HG02981 (cell line): ENCODE data around the gene ATP8B4.

Experiments used
- ATAC-seq: cut with Tn5 transposase; IDR thresholded peaks from one replicate; pipeline ENCODE4 v1.9.1; 2021; ENCODE audit warnings: mild to moderate bottlenecking, moderate library complexity; ENCODE audit not compliant: unreplicated experiment

Gene ATP8B4

DNA sequence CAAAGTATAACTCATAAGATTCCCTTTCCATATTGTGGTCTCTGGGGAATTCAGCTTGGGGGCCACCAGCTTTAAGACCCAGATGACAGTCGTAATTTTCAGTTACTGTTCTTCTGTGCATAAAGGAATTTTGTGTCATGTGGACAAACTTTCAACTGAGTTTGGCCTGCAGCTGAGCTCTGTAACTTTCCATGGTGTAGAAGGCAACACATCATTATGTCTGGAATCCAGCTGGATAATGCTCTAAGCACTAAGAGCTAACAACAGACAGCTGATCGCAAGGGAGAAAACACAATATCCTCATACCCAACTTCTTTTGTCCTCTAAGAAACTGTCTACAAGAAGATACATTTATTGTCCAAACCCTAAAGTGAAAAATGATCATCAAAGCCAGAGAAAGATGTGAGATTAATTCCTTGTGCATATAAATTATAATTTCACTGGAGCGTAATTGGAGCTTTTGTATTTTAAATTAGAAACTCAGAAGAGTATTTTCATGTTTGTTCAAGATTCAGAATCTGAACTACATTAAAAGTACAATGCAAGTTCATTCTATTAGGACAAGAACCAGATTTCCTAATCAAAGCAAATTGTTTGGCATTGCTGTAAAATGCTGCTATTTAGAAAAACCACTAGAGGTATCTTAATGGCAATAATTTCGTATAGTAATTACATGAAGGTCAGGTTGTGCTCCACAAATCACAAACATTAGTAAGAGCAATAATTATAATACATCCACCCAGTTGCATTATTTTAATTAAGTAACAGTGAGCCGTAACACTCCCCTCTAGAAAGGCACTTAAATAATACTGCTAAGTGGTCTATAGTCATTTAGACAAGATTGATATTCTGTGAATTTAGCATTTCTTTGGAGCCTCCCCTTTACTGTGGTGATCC is 218.8 kb downstream of the ATP8B4 start:
- ATAC-seq: no peak

DNA sequence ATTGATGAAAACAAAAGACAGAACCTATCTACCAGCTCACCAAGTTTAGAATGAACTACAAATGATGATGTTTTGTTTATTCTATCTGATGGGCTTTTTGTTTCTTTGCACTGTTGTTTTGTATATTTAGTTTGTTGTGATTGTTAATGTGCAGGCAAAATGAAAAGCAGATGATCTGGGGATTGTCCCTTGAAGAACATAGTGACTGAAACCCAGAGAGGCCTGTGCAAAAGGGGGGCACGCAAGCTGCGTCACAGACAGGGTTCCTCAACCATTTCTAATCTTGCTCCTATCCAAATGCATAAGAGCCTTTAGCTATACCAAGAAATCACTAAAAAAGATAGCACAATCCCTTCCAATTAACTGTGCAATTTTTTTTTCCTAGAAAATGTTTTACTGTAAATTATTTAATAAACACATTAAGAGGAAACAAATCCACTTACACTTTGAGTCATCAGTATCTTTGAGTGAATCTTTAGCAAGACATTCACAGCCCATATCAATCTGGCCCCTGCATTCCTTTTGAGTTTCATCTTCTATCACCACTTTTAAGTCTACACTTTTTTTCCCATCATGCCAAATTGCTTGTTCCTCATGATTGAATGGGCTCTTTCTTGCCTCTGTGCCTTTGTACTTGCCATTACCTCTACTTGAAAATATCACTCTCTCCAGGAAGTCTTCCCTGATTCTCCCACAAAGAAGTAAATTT is 220.3 kb downstream of the ATP8B4 start:
- no peak for ATAC-seq

DNA sequence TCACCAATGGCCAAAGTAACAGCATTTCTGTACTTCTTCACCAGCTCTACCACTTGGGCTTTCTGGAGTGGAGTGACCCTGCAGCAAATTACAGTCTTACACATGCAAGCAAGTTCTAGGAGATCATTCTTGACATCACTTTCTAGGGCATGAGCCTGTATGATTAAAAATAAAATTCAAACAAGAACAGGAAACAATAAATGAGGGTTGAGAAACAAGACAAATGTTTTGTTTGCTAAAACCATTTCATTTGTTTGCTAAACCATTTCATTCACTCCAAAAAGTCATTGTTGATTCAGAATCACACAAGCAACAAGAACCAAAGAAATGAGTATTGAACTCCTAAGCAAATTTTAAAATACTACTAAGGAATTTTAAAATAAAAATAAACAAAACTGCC is 220.9 kb downstream of the ATP8B4 start:
- no peak for ATAC-seq

GRCh38 chr15:49895347-49896223 is 223.4 kb downstream of the ATP8B4 start:
- ATAC-seq: no peak

DNA sequence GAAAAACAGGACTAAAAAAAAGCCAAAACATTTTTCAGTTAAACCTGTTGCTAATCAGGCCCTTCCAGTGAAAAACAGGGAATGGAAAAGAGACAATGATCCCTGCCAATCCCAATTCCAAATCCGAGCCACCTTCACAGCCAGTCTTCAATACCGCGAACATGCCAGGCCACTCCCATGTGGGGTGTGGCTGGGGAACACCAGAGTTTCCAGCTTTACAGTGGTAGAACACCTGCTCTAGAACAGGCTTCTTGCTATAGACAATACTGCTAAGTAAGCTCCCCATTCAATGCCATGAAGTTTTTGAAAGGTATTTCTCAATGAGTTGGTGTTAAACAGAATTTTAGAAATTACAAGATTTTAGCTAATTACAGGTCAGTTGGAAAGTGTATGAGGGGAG is 228.3 kb downstream of the ATP8B4 start:
- ATAC-seq: no peak

DNA sequence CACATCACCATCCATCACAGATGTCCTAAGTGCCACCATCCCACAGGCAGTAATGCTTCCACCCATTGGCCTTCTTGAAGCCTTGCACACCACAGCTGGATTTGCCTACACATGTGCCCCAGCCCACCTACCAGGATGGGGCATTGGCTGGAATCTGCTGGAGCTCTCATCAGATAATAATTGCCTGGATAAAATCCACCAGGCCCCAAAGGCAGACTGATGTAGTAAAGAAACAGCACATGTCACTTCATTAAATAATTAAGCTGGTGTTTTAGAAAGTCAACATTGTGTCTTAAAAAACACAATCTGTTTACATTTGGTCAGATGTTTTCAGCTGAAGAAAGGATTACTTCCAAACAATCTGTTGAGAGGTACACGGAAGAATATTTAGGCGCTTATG is 229.5 kb downstream of the ATP8B4 start:
- ATAC-seq: no peak

DNA sequence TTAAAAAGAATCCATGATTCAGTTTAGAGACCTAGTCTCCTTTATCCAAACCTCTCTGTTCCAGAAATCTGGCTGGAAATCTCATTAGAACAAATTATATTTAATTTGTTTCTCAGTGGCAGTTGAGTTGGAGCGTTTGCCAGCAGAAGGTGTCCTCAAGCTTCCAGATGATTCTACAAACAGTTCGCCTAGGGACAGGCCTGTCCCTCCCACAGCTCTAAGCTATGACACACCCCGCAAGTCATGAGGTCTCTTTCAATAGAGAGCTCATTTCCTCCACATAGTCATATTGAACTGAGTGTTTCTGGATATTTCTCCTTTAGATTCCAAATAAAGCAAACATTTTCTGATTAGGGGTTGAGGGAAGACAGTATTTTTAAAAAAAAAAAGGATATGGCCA is 230.3 kb downstream of the ATP8B4 start:
- ATAC-seq: no peak

GRCh38 chr15:49888323-49888693 is 230.7 kb downstream of the ATP8B4 start:
- no peak for ATAC-seq

- ATAC-seq: no peak
Observed at GRCh38 chr15:49887659-49888322, 231.2 kb downstream of the ATP8B4 start.

DNA sequence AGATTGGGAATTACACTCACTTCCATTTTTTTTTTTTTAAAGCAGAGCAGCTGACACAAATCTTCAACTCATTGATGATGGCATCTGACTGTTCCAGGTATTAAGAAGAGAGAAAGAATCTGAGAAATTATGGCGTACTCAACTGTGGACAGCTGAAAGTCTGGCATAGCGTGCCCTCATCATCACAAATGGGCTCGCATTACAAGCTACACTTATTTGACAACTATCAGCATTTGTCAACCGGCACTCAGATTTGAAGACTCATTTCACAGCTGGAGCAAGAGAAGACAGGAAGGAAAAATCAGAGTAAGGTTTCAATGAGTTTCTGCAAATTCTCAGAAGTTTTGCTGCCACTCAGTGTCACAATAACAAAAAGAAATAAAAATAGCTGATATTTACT is 235.9 kb downstream of the ATP8B4 start:
- ATAC-seq: no peak

DNA sequence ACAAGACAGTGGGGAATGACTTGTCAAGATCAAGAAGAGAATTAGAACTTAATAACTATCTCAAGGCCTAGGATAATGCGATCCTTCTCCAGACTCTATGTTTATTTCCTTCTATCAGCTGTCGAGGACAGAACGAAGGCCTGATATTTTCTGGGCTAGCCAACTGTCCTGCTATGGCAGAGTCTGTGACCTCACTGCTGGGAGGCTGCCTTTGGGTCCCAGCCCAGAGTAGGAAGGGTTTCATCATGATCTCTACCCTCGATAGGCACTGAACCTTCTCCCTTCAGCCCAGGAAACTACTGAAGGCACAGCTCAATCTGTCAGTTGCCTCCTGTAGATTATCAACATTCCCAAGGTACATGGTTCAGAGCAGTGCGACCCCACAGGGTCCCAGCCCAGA is 237.2 kb downstream of the ATP8B4 start:
- no peak for ATAC-seq

DNA sequence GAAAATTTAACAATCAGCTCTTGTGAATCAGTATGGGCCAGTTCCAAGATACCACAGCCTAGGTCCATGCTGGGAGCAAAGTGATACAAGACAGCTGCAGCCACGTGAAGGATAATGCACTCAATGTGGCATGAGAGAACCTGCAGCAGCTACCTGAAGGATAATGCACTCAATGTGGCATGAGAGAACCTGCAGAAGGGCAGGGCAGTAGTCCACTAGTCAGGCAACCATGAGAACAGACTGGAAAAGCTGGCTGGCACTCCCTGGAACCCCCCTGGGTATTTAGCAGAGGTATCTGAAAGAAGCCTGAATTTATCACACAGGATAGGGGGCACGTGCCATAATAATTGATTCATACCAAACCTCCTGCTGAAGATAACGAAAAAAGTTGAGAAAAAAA is 237.6 kb downstream of the ATP8B4 start:
- no peak for ATAC-seq

GRCh38 chr15:49877873-49878521 is 241.0 kb downstream of the ATP8B4 start:
- no peak for ATAC-seq

DNA sequence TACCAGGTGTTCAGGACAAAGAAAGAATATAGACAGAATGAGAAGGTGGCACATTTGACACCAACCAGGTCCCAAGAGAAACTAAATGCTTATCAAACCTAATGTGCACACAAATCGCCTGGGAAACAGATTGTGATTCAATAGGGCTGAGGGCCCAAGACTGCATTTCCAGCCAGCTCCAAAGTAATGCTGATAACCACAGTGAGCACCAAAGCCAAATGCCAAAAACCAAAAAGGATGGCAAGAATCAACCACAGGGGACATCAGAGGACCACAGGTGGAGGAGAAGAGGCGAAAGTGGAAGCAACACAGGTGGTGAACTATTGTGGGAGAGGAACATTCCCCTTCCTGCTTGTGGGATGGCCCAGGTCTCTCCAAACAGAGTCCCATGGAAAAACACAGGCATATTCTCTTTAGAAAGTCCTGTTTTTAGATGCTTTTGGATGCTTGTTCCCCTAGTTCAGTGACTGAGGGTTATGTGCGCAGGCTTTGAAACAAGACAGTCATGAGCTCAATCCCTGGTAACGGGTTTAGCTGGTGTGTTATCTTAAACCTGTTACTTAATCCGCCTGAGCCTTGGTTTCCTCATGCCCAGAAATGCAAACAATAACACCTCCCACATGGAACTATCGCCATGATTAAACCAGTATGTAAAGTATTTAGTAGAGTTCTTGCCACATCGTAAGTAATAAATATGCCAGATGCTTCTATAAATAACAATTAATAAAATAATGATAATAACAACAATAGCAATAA is 241.7 kb downstream of the ATP8B4 start:
- ATAC-seq: no peak

GRCh38 chr15:49876401-49877038 is 242.5 kb downstream of the ATP8B4 start:
- no peak for ATAC-seq

DNA sequence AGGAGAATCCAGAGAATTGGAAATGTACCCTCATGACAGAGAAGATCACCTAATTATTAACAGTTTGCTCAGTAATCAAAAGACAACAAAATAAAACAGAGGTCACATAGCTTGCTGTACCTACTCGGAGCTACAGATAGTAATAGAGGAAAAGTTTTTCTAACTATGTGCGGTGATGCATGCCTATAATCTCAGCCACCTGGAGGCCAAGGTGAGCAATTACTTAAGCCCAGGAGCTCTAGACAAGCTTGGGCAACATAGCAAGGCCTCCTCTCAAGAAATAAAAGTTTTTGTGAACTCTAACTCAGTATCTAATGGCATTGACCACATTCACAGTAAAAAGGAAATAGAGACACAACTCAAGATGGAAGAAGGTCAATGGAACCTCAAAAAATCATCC is 243.6 kb downstream of the ATP8B4 start:
- ATAC-seq: no peak

GRCh38 chr15:49870472-49870871 is 248.6 kb downstream of the ATP8B4 start:
- no peak for ATAC-seq

DNA sequence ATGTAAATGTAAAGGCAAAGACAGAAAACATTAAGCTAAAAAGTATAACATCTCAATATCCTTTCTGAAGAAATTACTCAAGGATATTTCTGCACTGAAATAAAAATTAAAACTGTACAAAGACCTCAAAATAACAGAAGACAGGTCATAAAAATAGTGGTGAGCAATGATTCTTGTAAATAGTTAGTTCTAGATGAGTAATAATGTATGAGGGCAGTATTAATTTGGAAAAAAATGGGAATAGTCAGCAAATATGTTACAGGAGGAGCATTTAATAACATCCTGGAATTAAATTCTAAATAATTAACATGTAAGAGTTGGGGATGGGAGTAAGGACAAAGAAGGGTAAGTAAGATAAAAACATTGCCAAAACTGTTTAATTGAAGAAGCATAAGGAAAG is 250.7 kb downstream of the ATP8B4 start:
- ATAC-seq: no peak
